ENCODE data around the gene MYH9.

The MYH9 gene

DNA sequence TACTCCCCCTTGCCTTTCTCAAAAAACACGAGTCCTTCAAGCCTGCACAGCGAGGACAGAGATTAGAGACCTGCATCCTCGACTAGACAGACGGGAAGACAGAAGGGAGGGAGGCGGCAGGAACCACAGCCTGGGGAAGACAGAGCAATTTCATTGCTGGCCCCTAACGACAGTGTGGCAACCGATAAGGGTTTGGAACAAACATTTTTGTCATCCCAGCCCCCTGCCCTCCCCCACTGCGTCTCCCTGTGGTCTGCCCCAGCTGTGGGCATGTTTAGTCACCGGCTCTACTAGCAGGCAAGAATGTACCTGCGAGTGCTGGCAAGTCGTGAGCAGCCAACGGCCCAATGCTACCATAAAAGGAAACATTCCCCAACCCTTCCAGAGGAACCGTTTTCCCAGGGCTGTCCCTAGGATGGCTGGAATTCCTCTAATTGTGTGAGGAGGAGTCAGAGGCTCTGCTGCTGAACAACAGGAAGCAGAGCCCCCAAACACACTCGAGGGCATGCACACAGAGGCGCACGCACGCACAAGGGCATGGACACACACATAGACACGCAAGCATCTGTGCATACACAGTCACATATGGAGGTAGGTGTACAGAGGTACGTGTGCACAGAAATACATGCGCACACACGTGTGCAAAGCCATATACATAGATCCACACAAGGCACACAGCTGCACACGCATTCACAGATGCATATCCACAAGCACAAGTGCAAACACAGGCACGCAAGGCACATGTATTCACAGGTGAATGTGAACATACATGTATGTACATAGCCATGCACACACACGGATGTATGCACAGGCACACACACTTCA lies 58.3 kb downstream of the MYH9 start:
- DNase-seq, result peak; percentile 68 to 72

DNA sequence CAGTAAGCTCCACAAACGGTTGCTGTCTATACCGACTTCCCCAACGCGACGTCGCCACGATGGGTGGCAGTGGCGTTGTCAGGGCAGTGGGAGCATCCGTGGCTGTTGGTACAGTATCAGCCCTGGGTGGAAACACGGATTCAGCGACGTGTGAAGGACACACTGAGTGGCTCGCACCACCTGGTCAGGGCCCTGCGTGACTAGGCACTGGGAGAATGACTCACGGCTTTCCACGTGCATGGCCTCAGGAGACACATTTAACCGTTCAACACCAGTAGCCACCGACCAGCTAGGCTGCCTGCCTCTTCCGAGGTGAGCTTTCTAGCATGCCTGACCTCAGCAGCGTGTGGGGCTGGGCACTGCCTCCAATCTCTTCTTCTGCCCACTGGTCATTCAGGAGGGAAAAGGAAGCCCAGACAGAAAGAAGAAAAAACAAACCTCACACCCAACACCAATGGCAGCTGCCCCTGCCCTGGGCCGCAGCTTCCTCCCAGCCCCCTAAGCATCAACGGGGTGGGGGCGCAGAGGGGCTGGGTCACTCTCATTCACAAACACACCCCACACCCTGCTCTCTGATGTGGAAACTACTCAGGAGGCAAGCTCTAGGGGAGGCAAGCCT lies 59.0 kb downstream of the MYH9 start:
- DNase-seq, result no peak

DNA sequence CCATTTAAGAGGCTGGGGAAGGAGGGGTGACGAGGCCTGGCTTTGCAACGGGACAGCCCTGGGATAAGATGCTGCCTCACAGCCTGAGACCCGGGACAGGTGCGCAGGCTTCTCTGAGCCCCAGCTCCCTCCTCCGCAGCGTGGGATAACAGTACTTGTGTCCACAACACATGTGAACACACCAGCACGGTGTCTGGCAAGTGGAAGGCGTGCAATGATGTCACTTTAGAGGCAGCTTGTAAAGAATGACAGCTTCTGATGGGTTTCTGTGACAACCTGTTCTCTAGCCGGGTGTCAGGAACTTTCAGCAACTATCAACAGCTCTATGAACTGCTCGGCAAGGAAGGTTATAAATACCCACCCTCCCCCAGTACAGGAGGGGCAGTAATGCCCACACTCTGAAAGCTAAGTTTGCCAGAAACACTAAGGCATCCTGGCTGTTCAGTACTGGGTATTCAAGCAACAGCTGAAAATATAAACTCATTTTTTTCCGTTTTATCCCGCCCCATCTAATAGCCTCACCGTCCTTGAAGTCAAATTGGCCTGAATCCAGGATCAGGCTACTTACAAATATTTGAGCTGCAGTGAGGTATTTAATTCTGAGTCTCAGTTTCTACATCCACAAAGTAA lies 59.7 kb downstream of the MYH9 start:
- no peak for DNase-seq

DNA sequence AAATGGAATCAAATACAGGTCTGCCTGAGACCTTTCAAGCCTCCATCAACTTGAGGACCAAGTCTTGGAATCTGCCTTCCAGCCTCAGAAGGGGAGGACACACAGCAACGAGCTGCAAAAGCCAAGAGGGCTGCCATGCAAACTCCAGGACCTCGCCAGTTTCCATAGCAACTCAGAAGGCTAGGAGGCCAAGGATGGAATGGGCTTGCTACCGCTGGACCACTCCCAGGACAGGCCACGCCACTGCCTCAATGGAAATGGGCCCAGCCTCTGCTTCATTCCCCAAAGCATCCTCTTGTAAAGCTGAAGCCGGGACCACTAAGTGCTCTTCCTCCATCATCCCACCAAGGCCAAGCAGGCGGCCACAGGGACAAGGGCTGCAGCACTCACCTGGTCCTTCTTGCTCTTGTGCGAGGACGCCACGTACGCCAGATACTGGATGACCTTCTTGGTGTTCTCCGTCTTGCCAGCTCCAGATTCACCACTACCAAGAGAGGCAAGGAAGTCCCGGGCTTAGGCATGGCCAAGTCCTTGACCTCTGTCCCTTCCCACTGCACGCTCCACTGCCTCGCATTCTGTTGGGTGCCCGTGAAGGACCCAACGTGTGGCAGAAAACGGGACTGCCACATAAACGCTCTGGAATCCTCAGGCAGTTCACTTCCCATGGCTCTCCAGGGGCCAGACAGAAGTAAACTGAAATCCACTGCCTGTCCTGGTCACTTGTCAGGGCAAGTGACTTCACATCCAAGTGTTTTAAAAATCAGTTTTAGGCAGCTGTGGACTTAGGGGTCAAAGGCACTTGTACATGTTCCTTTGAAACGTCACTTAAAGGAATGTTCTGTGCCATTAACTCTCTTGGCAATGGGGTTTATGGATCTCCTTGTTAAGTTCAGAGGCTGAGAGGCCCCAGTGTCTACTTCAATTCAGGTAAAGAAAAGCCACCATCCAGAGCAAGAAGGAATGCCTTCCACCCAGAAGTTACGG lies 61.3 kb downstream of the MYH9 start:
- no peak for DNase-seq

DNA sequence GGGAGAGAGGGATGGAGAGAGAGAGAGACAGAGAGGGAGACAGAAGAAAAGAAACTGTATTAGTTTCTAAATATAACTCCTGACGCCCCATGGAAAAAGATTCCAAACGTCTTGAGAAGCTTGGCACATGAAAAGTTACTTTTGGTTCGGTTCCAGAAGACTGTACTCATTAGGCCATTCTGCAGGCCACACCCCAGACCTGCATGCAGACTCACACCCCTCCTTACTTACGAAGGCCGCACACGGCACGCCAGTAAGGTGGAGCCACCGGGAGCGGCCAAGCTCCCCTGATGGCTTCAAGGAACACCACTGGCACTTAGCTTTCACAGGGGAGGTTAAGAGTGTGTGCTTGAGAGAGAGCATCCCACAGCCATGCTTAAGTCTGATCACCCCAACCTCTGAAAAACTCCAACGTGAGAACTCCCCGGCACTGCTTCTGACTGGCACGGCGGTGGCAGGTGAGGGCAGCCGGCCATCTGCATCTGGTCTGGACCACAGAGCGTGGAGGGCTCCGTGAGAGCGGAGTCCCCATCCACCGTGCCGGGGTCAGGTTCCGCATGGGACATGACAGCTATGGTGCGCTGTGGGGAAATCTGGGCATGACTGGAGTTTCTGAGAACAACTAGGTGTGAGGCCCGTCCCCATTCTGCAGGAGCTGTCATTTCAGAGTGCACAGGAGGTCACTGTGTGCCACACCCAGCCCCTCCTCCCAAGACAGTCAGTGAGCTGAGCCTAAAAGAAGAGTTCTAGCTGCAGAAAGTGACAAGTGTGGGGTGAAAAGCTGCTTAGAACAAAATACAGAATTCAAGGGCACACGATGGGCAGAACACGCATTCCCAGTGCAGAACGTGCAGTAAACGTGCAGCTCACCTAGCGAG lies 62.4 kb downstream of the MYH9 start:
- no peak for DNase-seq

DNA sequence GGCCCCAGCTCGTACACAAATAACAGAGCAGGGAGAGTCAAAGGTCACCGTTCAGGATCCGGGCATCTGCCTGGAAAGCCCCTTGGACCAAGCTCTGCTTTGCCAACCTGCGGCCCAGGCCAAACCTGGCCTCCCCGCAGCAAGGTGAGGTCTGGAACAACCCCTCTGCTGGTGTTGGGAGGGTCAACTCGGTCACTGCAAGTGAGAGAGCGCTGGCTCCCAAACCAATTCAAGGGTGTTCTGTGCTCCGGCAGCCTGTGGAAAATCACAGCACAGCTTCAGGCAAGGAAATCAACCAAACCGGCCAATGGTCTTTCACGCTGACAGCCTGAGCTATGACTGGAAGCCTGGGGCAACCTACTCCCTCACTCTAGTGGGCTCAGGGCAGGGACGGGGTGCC lies 63.4 kb downstream of the MYH9 start:
- DNase-seq, result no peak

DNA sequence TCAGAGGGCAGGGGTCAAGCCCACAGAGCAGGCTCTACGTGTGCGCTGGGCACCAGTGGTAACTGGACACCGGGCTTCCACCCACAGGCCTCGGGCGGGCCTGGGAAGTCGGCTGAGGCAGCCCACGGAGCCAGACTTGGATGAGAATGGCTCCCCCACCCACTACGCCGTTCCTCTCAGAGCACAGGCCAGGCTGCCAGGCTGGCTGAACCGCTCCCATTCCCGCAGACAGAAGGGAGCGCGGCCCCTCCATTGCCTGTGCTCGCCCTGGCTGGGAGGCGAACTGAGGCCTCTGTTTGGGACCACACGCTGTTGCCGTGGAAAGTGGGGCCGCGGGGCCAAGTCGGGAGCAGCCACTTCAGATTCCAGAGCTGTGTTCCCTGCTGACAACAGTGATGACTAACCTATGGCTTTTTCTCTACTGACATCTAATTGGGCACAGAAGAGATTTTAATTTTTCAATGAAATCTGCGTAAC lies 63.9 kb downstream of the MYH9 start:
- no peak for DNase-seq

DNA sequence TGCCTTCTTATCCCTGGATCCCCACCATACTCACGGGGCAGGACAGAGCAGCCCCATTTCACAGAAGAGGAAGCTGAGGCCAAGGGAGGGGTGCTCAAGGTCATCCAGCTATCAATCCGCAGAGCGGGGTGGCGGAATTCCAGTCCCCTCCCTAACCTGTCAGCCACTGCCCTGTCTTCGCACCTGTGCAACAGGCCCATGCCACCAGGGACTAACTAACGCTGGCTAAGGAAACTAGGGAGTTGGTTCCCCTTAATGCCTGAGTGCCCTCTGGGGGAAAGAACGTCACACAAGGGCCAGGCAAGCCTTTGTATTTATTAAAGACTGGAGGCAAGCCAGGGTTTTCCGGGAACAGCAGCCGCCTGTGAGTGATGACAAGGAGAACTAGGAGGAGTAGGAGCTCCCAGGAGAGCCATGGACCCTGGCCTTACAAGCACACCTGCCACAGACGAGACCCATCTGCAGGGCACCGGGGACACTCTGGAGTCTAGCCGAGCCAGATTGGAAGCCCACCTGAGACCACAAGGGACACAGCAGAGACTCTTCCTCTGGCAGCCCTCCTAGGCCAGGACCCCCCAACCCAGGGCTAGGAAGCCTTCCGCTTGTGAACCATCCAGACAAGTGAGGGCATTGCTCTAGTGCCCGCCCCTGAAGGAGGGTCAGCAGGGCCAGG lies 64.4 kb downstream of the MYH9 start:
- no peak for DNase-seq

DNA sequence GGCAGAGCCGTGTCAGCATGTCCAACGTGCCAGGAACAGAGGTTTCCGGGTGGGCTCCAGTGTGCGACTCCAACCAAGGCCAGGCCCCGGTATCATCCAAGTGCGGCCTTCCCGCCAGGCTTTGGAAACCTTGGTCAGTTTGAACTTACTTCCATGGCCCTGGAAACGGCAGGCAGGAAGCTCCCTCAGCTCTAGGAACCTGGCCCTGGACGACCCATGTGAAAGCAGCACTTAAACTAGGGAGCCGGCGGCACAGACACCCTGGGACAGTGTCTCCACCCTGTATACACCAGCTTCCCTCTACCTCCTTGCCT lies 65.2 kb downstream of the MYH9 start:
- DNase-seq, result no peak

DNA sequence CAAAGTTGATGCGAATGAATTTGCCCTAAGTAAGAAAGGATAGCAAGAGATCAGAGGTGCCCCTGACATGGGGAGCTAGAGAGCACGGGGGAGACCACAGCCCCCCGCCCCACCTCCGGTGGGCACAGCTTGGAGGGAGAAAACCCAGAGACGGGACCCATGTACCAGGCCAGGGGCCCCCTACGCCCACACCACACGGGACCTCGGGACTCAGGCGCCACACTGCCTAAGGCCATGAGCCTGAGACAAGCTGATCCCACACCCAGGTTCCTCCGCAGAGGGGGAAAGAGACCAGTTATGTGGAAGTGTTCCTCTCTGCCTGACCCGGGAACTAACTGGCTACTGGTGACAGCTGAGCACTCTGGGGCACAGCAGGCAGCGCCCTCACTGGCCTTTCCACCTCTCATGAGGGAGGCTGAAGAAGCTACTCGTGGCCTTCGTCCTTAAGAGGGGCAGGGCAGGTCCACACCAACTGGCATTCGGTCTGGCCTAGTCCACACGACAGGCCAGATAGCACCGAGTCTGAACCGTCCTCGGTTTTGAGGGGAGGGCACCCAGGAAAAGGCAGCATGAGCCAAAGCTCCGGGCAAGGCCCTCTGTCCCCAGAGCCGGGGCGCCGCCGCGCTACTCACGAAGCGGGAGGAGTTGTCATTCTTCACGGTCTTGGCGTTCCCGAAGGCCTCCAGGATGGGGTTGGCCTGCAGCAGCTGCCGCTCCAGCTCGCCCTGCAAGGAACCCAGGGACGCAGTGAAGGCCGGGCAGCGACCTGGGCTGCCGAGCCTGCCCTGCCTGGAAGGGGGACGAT lies 65.8 kb downstream of the MYH9 start:
- DNase-seq, result no peak

DNA sequence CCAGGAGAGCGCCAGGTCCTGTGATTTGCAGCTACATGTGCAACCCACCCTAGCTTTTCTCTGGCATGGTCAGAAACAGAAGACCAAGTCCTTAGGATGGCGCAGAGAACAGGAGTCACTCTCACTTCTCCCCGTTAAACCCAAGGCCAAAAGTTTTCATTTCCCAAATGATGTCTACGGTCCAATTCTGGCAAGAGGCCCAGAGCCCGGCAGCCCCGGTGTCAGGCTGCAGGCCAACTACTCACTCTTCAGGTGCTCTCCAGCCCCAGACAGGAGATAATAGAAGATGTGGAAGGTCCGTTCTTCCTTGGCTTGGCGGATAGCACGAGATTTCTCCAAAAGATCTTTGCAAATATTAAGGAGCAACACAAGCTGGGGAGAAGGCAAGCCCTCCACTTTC lies 67.2 kb downstream of the MYH9 start:
- DNase-seq, result no peak

DNA sequence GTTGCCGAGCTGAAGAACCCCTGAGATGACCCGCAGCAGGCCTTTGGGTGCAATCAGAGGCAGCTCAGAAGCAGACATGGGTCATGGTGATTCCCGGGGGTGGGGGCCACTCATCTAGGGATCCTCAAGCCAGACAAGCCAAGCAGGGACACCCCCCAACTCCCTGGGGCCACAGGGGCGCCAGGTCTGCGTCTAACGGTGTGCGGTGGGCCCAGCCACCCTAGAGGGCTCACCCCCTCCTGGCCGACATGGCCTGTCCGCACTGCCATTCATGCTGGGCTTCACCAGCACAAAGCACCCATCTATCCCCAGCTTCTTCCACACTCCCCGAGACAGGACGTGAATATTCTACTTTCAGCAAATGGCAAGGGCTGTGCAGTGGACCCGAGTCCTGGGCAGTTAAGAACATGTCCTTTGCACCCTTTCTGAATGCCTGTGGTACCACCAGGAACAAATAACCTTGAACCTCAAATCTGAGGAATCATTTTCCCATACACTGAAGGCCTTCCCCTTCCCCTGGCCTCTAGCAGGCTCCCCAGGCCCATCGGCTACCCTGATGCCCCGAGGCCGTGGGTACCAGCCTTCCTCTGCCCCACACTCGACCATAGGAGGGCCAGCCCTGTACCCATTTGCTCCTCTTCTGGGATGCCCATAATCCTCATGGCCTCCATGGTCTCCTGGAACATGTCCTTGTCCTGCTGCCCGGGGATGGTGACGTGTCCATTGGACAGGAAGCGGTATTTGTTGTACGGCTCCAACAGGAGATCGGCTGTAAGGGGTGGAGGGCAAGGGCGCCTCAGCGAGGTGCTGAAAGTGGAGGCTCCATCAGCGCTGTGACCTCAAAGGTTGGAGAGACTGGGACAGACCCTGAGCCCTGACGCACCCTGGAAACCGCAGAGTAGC lies 67.9 kb downstream of the MYH9 start:
- DNase-seq, result no peak

DNA sequence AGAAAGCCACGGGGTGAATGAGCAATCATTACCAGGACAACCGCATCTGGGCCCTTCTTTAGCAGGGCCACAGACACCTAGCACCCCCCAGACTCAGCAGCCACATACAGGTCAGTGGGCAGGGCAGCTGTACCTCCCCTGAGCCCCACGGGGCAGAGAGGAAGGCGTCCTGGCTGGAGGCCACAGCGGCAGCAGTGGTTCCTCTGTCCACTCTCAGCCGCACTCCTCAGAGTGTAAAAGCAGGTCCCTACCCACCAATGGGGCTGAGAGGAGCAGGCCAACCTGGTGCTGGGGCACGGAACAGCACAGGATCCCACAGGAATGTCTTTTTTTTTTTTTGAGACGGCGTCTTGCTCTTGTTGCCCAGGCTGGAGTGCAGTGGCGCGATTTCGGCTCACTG lies 69.3 kb downstream of the MYH9 start:
- DNase-seq, result no peak

DNA sequence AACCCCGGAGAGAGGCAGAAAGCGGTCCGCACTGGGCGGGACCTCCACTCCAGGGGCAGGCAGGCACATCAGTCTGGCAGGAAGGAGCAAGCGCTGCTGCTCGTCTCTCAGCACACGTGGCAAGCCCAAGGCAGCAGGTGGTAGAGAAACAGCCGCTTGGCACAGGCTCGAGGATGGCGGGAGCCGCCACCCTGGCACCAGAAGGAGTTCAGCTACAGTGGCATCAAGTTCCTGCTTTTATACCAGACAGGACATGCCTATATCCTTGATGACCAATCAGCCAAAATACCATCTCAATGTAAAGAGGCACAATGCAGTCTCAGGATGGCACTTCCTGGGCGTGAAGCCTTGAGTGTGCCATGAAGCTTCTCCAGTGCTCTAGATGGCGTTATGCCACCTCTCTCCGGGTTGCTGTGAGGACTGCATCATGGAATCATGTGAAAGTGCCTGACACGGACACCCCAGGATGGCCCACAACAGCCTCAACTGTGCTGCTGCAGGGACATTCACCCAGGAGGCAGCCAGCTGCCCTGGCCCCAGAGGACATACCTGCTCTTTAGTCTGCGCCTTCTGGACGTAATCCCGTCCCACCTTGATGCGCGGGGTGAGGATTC lies 70.0 kb downstream of the MYH9 start:
- DNase-seq, result no peak

DNA sequence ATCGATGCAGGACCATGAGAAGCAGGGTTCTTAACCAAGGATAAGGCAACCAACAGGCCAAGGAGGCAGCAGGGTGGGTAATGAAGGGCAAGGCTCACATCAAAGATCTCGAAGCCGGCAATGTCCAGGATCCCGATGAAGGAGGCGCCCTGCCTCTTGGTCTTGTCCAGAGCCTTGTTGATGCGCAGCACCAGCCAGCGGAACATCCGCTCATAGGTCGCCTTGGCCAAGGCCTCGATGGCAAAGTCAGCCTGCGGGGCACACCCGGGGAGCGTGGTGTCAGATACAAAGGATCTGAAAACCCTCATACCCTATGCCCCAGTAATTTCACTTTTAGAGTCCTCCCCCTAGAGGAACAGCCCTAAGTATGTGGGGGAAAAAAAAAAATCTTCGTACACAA lies 71.3 kb downstream of the MYH9 start:
- no peak for DNase-seq

DNA sequence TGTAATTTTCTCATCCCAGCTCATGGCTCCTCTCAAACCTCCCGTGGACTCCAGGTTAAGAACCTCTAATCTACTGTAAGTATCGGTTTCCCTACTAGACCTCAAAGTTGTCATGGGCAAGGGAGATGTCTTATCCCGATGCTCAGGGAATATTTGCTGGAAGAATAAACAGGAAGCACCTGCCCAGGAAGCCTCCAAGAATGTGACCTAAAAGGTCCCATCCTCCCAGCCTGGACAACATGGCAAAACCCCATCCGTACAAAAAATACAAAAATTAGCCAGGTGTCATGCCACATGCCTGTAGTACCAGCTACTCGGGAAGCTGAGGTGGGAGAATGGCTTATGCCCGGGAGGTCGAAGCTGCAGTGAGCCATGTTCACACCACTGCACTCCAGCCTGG lies 72.4 kb downstream of the MYH9 start:
- no peak for DNase-seq

DNA sequence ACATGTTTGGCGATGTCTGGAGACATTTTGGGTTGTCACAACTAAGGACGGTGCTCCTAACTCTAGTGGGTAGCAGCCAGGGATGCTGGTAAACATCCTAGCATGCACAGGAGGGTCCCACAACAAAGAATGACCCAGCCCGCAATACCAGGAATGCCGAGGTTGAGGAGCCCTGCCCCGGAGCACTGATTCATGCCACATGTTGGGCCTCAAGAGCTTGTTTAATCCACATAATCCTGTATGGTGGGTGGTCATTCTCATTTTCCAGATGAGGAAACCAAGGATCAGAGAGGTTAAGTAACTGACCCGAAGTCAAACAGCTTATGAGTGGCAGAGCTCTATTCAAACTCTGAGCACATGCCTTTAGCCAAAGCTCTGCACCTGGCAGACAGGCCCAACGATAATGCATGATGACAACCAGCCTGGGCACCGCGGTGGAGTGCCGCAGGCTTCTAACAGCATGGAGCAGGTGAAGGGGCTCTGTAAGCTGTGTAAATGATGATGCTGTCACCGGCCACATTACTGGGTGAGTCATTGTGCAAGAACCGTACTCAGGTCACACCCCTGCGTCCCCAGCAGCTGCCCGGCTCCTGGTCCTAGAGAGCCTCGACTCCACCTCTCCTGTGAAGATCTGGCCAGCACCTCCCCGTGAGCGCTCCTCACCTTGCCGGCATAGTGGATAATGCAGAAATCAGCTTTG lies 76.2 kb downstream of the MYH9 start:
- no peak for DNase-seq

DNA sequence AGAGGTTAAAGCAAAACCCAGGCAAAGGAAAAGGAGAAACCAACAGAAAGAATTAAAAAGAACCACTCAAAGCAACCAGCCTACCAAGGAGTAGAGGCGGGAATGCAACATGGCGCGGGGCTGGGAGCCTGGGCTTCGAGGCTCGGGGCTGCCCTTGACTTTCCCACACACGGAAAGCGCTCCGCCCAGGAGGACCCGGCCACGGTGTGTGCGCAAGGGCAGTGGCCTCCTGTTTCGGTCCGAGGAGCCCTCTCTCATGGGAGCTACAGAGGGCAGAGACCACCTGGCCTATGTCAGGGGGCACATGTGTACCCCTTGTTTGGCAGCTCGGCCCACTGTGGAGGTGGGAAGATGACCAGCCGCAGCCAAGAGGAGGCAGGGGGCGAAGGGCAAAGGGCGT lies 78.9 kb downstream of the MYH9 start:
- no peak for DNase-seq

Data from stimulated activated CD4-positive, alpha-beta T cell treated with anti-CD3 and anti-CD28 coated beads, Interleukin-2, amount 100 ng/mL, for 48 hours (primary cell).